Measurements from ENCODE around the gene ABRAXAS1. TPM values are rescaled to one million over a fixed set of nuclear protein-coding genes. Genes with fewer than 3 reads are reported as not detected.

Gene ABRAXAS1
- total and polyA plus RNA-seq, 4 donors, result 0.96 to 7.8 (median 1.3) TPM

- Histone ChIP-seq H3K4me3 (ENCODE audit: low read depth in 1 of 3, low read length in 3 of 3) (no peak overlapping the region), H3K9ac (ENCODE audit: low read depth in 1 of 2, low read length in 2 of 2) (no peak overlapping the region), H3K4me1 (ENCODE audit: control insufficient read depth in 4 of 4, insufficient read depth in 4 of 4, low read length in 3 of 4) (peaks cover 4 to 12% (median 10%) of the 10 kb centered on the region in 4 donors), H3K27me3 (ENCODE audit: control insufficient read depth in 4 of 4, insufficient read depth in 4 of 4, low read length in 3 of 4) (no peaks in the 10 kb centered on the region), H3K36me3 (ENCODE audit: control insufficient read depth in 4 of 4, insufficient read depth in 3 of 4, low read depth in 1 of 4, low read length in 3 of 4) (no peaks in the 10 kb centered on the region), H3K9me3 (ENCODE audit: control insufficient read depth in 4 of 4, low read length in 3 of 4) (no peaks in the 10 kb centered on the region), H3K27ac (ENCODE audit: low read depth in 1 of 2, low read length in 2 of 2) (no peak overlapping the region)
- TF ChIP-seq REST (IDR thresholded peaks at IDR 0.05) (no peak), HNF4G (IDR thresholded peaks at IDR 0.05) (no peak), FOXA1 (IDR thresholded peaks at IDR 0.05) (no peak), NR2F2 (IDR thresholded peaks at IDR 0.05) (no peak), GABPA (IDR thresholded peaks at IDR 0.05 in 1 of 2, conservative IDR thresholded peaks at IDR 0.05 in 1 of 2) (no peak), FOXA2 (IDR thresholded peaks at IDR 0.05) (no peak), YY1 (IDR thresholded peaks at IDR 0.05) (no peak), HNF4A (conservative IDR thresholded peaks at IDR 0.05) (no peak), RAD21 (IDR thresholded peaks at IDR 0.05) (no peak), RXRA (IDR thresholded peaks at IDR 0.05) (no peak), CTCF (IDR thresholded peaks at IDR 0.05; ENCODE audit: low read depth, low read length, missing input control) (no peak), EGR1 (IDR thresholded peaks at IDR 0.05; ENCODE audit: low read depth in 2 of 2) (no peak)
- TF ChIP-seq, protein P1, sequence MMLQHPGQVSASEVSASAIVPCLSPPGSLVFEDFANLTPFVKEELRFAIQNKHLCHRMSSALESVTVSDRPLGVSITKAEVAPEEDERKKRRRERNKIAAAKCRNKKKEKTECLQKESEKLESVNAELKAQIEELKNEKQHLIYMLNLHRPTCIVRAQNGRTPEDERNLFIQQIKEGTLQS (IDR thresholded peaks at IDR 0.05), result no peak
- 20% methylated on average over 1 of the region's 1 CpG for WGBS
- no peak for DNase-seq (ENCODE audit: low spot score)
Measured at GRCh38 chr4:83489711-83490326, 4.9 kb upstream of the ABRAXAS1 start.

- WGBS, result 59% methylated on average over 3 of the region's 3 CpGs
- no peak for DNase-seq (ENCODE audit: low spot score)
- Histone ChIP-seq H3K27ac (ENCODE audit: low read depth in 1 of 2, low read length in 2 of 2) (no peak overlapping the region), H3K36me3 (ENCODE audit: control insufficient read depth in 4 of 4, insufficient read depth in 3 of 4, low read depth in 1 of 4, low read length in 3 of 4) (no peaks in the 10 kb centered on the region), H3K27me3 (ENCODE audit: control insufficient read depth in 4 of 4, insufficient read depth in 4 of 4, low read length in 3 of 4) (no peaks in the 10 kb centered on the region), H3K4me3 (ENCODE audit: low read depth in 1 of 3, low read length in 3 of 3) (no peak overlapping the region), H3K9ac (ENCODE audit: low read depth in 1 of 2, low read length in 2 of 2) (no peak overlapping the region), H3K9me3 (ENCODE audit: control insufficient read depth in 4 of 4, low read length in 3 of 4) (no peaks in the 10 kb centered on the region), H3K4me1 (ENCODE audit: control insufficient read depth in 4 of 4, insufficient read depth in 4 of 4, low read length in 3 of 4) (peaks cover 4 to 13% (median 11%) of the 10 kb centered on the region in 4 donors)
- TF ChIP-seq HNF4A (conservative IDR thresholded peaks at IDR 0.05) (peak; percentile 20 to 30), TAF1 (conservative IDR thresholded peaks at IDR 0.05) (no peak)
Measured at GRCh38 chr4:83486457-83487129, 1.7 kb upstream of the ABRAXAS1 start.
